DND-41 (cell line): ENCODE measurements around the gene FCRLA.
A peak's percentile ranks its signal among the peaks of the same experiment; 100 is the strongest.

ENCODE experiments used
- CTCF ChIP-seq: IDR thresholded peaks from 2 replicates; pipeline ENCODE4 v1.5.1; 2012; ENCODE audit warnings: borderline replicate concordance, low read length, moderate library complexity, mild to moderate bottlenecking; ENCODE audit not compliant: poor library complexity, severe bottlenecking; ENCODE audit errors: extremely low read depth
- EZH2 ChIP-seq: IDR thresholded peaks from 3 replicates; pipeline ENCODE4 v1.6.1; 2012; ENCODE audit warnings: borderline replicate concordance, low read depth, mild to moderate bottlenecking, moderate library complexity, low read length, inconsistent platforms; ENCODE audit not compliant: severe bottlenecking

DNA sequence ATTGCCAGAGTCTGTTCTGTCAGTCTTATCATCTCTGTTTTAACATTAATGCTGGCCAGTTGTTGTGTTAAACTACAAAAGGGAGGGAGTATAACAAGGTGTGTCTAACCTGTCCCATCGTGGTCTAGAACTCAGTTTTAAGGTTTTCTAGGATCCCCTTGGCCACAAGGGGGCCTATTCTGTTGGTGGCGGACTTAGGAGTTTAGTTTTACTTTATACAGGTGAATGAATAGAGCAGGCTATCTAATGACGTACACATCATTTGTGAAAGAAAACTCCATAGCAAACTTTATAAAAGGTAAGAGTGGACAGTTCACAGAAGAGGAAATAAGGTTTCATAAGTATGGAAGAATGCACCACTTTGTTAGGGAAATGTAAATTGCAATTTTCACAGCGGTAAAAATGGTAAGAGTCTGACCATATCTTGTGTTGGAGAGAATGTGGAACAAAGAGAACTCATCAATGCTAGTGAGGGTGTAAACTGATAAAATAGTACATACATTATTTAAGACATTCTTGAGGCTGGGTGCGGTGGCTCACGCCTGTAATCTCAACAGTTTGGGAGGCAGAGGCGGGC lies 56.6 kb downstream of the FCRLA start:
- TF ChIP-seq CTCF (peak; percentile 69), EZH2 (no peak)
